ENCODE data around the gene FES.

Gene FES

GRCh38 chr15:90890839-90891238 is 6.5 kb downstream of the FES start:
- Histone ChIP-seq H2AFZ (ENCODE audit: low read depth, low read length) (no peak overlapping the region), H3K79me2 (ENCODE audit: insufficient read depth, low read length) (no peaks in the 10 kb centered on the region), H3K27ac (ENCODE audit: low read length) (no peak overlapping the region), H4K20me1 (ENCODE audit: insufficient read depth, low read length) (peaks cover 1% of the 10 kb centered on the region; the same call in 1 of the 2 replicates), H3K4me2 (ENCODE audit: insufficient read depth, low read length) (no peak overlapping the region), H3K9ac (ENCODE audit: low read depth, low read length) (no peak overlapping the region), H3K4me1 (ENCODE audit: insufficient read depth, low read length) (peaks cover 22% of the 10 kb centered on the region), H3K9me3 (ENCODE audit: insufficient read depth, low read length, severe bottlenecking) (no peaks in the 10 kb centered on the region), H3K4me3 (ENCODE audit: low read depth in 1 of 2, low read length in 2 of 2) (no peak overlapping the region), H3K36me3 (ENCODE audit: insufficient read depth, low read length) (no peaks in the 10 kb centered on the region), H3K27me3 (ENCODE audit: insufficient read depth, low read length, poor library complexity) (no peaks in the 10 kb centered on the region)
- no peak for TF ChIP-seq EZH2 (IDR thresholded peaks at IDR 0.05; ENCODE audit: borderline replicate concordance, low read depth, low read length, severe bottlenecking)
- ATAC-seq (ENCODE audit: insufficient read depth, low read depth): no peak
- DNase-seq: no peak

DNA sequence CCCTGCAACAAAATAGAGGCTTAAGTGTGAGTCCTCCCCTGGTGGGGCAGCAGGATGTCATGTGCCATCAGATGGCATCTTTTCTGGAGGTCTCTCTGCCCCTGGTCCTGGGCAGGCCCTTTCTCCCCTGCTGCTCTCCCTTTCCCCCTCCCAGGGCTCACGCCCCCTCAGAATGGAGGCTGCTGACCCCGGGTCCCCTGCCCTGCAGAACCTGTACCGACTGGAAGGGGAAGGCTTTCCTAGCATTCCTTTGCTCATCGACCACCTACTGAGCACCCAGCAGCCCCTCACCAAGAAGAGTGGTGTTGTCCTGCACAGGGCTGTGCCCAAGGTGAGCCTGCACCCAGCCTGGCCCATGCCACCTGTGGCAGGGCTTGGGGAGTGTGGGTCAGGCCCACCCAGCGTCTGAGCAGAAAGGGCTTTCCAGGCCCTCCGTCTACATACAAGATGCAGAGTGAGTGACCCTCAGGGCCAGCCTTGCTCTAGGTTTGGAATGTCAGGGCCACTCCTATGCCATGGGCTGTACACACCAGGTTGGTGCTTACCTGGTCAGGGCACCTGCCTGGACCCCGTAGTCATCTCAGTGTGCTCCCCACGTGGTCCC is 7.1 kb downstream of the FES start:
- Histone ChIP-seq H3K27ac (ENCODE audit: low read length) (no peak overlapping the region), H3K4me3 (ENCODE audit: low read depth in 1 of 2, low read length in 2 of 2) (no peak overlapping the region), H3K36me3 (ENCODE audit: insufficient read depth, low read length) (no peaks in the 10 kb centered on the region), H3K9ac (ENCODE audit: low read depth, low read length) (no peak overlapping the region), H4K20me1 (ENCODE audit: insufficient read depth, low read length) (no peaks in the 10 kb centered on the region; the same call in 1 of the 2 replicates), H3K27me3 (ENCODE audit: insufficient read depth, low read length, poor library complexity) (no peaks in the 10 kb centered on the region), H2AFZ (ENCODE audit: low read depth, low read length) (no peak overlapping the region), H3K9me3 (ENCODE audit: insufficient read depth, low read length, severe bottlenecking) (no peaks in the 10 kb centered on the region), H3K4me1 (ENCODE audit: insufficient read depth, low read length) (peaks cover 22% of the 10 kb centered on the region), H3K79me2 (ENCODE audit: insufficient read depth, low read length) (no peaks in the 10 kb centered on the region), H3K4me2 (ENCODE audit: insufficient read depth, low read length) (no peak overlapping the region)
- DNase-seq: no peak
- no peak for TF ChIP-seq EZH2 (IDR thresholded peaks at IDR 0.05; ENCODE audit: borderline replicate concordance, low read depth, low read length, severe bottlenecking)
- TF ChIP-seq, protein P1, sequence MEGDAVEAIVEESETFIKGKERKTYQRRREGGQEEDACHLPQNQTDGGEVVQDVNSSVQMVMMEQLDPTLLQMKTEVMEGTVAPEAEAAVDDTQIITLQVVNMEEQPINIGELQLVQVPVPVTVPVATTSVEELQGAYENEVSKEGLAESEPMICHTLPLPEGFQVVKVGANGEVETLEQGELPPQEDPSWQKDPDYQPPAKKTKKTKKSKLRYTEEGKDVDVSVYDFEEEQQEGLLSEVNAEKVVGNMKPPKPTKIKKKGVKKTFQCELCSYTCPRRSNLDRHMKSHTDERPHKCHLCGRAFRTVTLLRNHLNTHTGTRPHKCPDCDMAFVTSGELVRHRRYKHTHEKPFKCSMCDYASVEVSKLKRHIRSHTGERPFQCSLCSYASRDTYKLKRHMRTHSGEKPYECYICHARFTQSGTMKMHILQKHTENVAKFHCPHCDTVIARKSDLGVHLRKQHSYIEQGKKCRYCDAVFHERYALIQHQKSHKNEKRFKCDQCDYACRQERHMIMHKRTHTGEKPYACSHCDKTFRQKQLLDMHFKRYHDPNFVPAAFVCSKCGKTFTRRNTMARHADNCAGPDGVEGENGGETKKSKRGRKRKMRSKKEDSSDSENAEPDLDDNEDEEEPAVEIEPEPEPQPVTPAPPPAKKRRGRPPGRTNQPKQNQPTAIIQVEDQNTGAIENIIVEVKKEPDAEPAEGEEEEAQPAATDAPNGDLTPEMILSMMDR (IDR thresholded peaks at IDR 0.05; ENCODE audit: borderline replicate concordance, extremely low read depth, low read length, poor library complexity, severe bottlenecking): no peak
- no peak for ATAC-seq (ENCODE audit: insufficient read depth, low read depth)

- Histone ChIP-seq H3K4me2 (ENCODE audit: insufficient read depth, low read length) (no peak overlapping the region), H2AFZ (ENCODE audit: low read depth, low read length) (no peak overlapping the region), H3K36me3 (ENCODE audit: insufficient read depth, low read length) (no peaks in the 10 kb centered on the region), H3K27ac (ENCODE audit: low read length) (no peak overlapping the region), H3K4me1 (ENCODE audit: insufficient read depth, low read length) (peaks cover 22% of the 10 kb centered on the region), H3K4me3 (ENCODE audit: low read depth in 1 of 2, low read length in 2 of 2) (no peak overlapping the region), H3K9ac (ENCODE audit: low read depth, low read length) (no peak overlapping the region), H3K79me2 (ENCODE audit: insufficient read depth, low read length) (no peaks in the 10 kb centered on the region), H4K20me1 (ENCODE audit: insufficient read depth, low read length) (no peaks in the 10 kb centered on the region; the same call in 1 of the 2 replicates), H3K27me3 (ENCODE audit: insufficient read depth, low read length, poor library complexity) (no peaks in the 10 kb centered on the region), H3K9me3 (ENCODE audit: insufficient read depth, low read length, severe bottlenecking) (no peaks in the 10 kb centered on the region)
- TF ChIP-seq EZH2 (IDR thresholded peaks at IDR 0.05; ENCODE audit: borderline replicate concordance, low read depth, low read length, severe bottlenecking): no peak
- TF ChIP-seq, protein P1 (IDR thresholded peaks at IDR 0.05; ENCODE audit: borderline replicate concordance, extremely low read depth, low read length, poor library complexity, severe bottlenecking): no peak
- ATAC-seq (ENCODE audit: insufficient read depth, low read depth) (no peak), DNase-seq (no peak)
These were observed 7.7 kb downstream of the FES start for GRCh38 chr15:90892023-90892422.

GRCh38 chr15:90892498-90893174 is 8.3 kb downstream of the FES start:
- DNase-seq: no peak
- Histone ChIP-seq H4K20me1 (ENCODE audit: insufficient read depth, low read length) (no peaks in the 10 kb centered on the region), H3K4me1 (ENCODE audit: insufficient read depth, low read length) (peaks cover 22% of the 10 kb centered on the region), H3K9ac (ENCODE audit: low read depth, low read length) (no peak overlapping the region), H3K79me2 (ENCODE audit: insufficient read depth, low read length) (no peaks in the 10 kb centered on the region), H3K27me3 (ENCODE audit: insufficient read depth, low read length, poor library complexity) (no peaks in the 10 kb centered on the region), H3K9me3 (ENCODE audit: insufficient read depth, low read length, severe bottlenecking) (no peaks in the 10 kb centered on the region), H3K27ac (ENCODE audit: low read length) (no peak overlapping the region), H2AFZ (ENCODE audit: low read depth, low read length) (0 out of 2 replicates have a peak overlapping the region, but pooled peaks have one; percentile 33), H3K4me3 (ENCODE audit: low read depth in 1 of 2, low read length in 2 of 2) (no peak overlapping the region), H3K36me3 (ENCODE audit: insufficient read depth, low read length) (no peaks in the 10 kb centered on the region), H3K4me2 (ENCODE audit: insufficient read depth, low read length) (peak overlapping the region; percentile 36; the same call in 1 of the 2 replicates)
- TF ChIP-seq, protein P1 (IDR thresholded peaks at IDR 0.05; ENCODE audit: borderline replicate concordance, extremely low read depth, low read length, poor library complexity, severe bottlenecking): no peak
- TF ChIP-seq EZH2 (IDR thresholded peaks at IDR 0.05; ENCODE audit: borderline replicate concordance, low read depth, low read length, severe bottlenecking): no peak
- no peak for ATAC-seq (ENCODE audit: insufficient read depth, low read depth)
